Ectodermal cell (in vitro differentiated cells): Measurements from ENCODE around the gene OLIG3.

Source experiments
- H3K27ac ChIP-seq: 2 replicates; pipeline ENCODE4 v1.7.0; 2013; ENCODE audit warnings: mild to moderate bottlenecking, low read depth, low read length; ENCODE audit not compliant: insufficient read depth, poor library complexity, severe bottlenecking
- H3K27me3 ChIP-seq: 2 replicates; pipeline ENCODE4 v1.7.0; 2013; ENCODE audit warnings: mild to moderate bottlenecking, low read length; ENCODE audit not compliant: insufficient read depth, control insufficient read depth, poor library complexity, severe bottlenecking
- H3K36me3 ChIP-seq: one replicate; pipeline ENCODE4 v1.7.0; 2013; ENCODE audit warnings: low read length; ENCODE audit not compliant: control insufficient read depth, insufficient read depth
- H3K4me1 ChIP-seq: one replicate; pipeline ENCODE4 v1.7.0; 2013; ENCODE audit warnings: low read length; ENCODE audit not compliant: control insufficient read depth, insufficient read depth
- H3K4me3 ChIP-seq: 2 replicates; pipeline ENCODE4 v1.7.0; 2013; ENCODE audit warnings: low read depth, low read length, control low read depth; ENCODE audit not compliant: insufficient read depth
- H3K9me3 ChIP-seq: 2 replicates; pipeline ENCODE4 v1.7.0; 2013; ENCODE audit warnings: mild to moderate bottlenecking, low read length, moderate library complexity; ENCODE audit not compliant: control insufficient read depth
- WGBS, 2 experiments: methylation state at CpG; one replicate each; pipeline ENCODE4 v1.1.7; 2013; ENCODE audit warnings: missing lambda C conversion rate in 2 of 2; 5-methylcytosine and 5-hydroxymethylcytosine counted together

The OLIG3 gene

GRCh38 chr6:137496368-137496767 lies 2.2 kb upstream of the OLIG3 start:
- WGBS, 2 experiments = 0 to 2% methylated on average over 17 of the region's 17 CpGs
- no peak overlapping the region for H3K27ac ChIP-seq
- peaks cover 40% of the 10 kb centered on the region for H3K4me1 ChIP-seq
- no peak overlapping the region for H3K4me3 ChIP-seq
- no peaks in the 10 kb centered on the region for H3K9me3 ChIP-seq
- H3K36me3 ChIP-seq = no peaks in the 10 kb centered on the region
- H3K27me3 ChIP-seq = peaks cover 100% of the 10 kb centered on the region

- peaks cover 40% of the 10 kb centered on the region for H3K4me1 ChIP-seq
- no peak overlapping the region for H3K4me3 ChIP-seq
- H3K27ac ChIP-seq = no peak overlapping the region
- H3K27me3 ChIP-seq = peaks cover 100% of the 10 kb centered on the region
- H3K36me3 ChIP-seq = no peaks in the 10 kb centered on the region
- H3K9me3 ChIP-seq = no peaks in the 10 kb centered on the region
- WGBS, 2 experiments = 0 to 1% methylated on average over 28 to 29 of the region's 29 CpGs
Observed at GRCh38 chr6:137495703-137496336, 1.6 kb upstream of the OLIG3 start.

GRCh38 chr6:137494988-137495702 lies 951 bp upstream of the OLIG3 start:
- H3K4me1 ChIP-seq = peaks cover 42% of the 10 kb centered on the region
- no peaks in the 10 kb centered on the region for H3K36me3 ChIP-seq
- H3K27me3 ChIP-seq = peaks cover 100% of the 10 kb centered on the region
- no peaks in the 10 kb centered on the region for H3K9me3 ChIP-seq
- H3K27ac ChIP-seq = no peak overlapping the region
- H3K4me3 ChIP-seq = peak overlapping the region; percentile 13
- 1% methylated on average over 36 to 41 of the region's 41 CpGs for WGBS, 2 experiments

GRCh38 chr6:137493218-137494038 lies 766 bp downstream of the OLIG3 start:
- Histone ChIP-seq H3K9me3 (no peaks in the 10 kb centered on the region), H3K4me3 (peak overlapping the region; percentile 33), H3K27me3 (peaks cover 100% of the 10 kb centered on the region), H3K36me3 (no peaks in the 10 kb centered on the region), H3K27ac (no peak overlapping the region), H3K4me1 (peaks cover 56% of the 10 kb centered on the region)
- 0% methylated on average over 77 of the region's 77 CpGs for WGBS, 2 experiments

GRCh38 chr6:137492289-137493217 lies 1.6 kb downstream of the OLIG3 start:
- Histone ChIP-seq H3K4me3 (peak overlapping the region; percentile 33), H3K9me3 (no peaks in the 10 kb centered on the region), H3K36me3 (no peaks in the 10 kb centered on the region), H3K27me3 (peaks cover 100% of the 10 kb centered on the region), H3K27ac (no peak overlapping the region), H3K4me1 (peaks cover 56% of the 10 kb centered on the region)
- WGBS, 2 experiments = 1 to 3% methylated on average over 25 to 26 of the region's 29 CpGs

- Histone ChIP-seq H3K27ac (no peak overlapping the region), H3K9me3 (no peaks in the 10 kb centered on the region), H3K4me1 (peaks cover 50% of the 10 kb centered on the region), H3K4me3 (peak overlapping the region; percentile 19), H3K36me3 (no peaks in the 10 kb centered on the region), H3K27me3 (peaks cover 100% of the 10 kb centered on the region)
- WGBS, 2 experiments = 5 to 8% methylated on average over 5 to 6 of the region's 6 CpGs
Observed at GRCh38 chr6:137491478-137491877, 2.7 kb downstream of the OLIG3 start.

GRCh38 chr6:137490961-137491360 lies 3.2 kb downstream of the OLIG3 start:
- peaks cover 48% of the 10 kb centered on the region for H3K4me1 ChIP-seq
- 10 to 17% methylated on average over 4 of the region's 4 CpGs for WGBS, 2 experiments
- no peaks in the 10 kb centered on the region for H3K36me3 ChIP-seq
- H3K4me3 ChIP-seq = no peak overlapping the region
- peaks cover 100% of the 10 kb centered on the region for H3K27me3 ChIP-seq
- H3K9me3 ChIP-seq = no peaks in the 10 kb centered on the region
- H3K27ac ChIP-seq = no peak overlapping the region

- H3K27ac ChIP-seq = no peak overlapping the region
- H3K9me3 ChIP-seq = no peaks in the 10 kb centered on the region
- no peaks in the 10 kb centered on the region for H3K36me3 ChIP-seq
- H3K4me1 ChIP-seq = peaks cover 46% of the 10 kb centered on the region
- 8 to 9% methylated on average over 19 of the region's 19 CpGs for WGBS, 2 experiments
- H3K27me3 ChIP-seq = peaks cover 100% of the 10 kb centered on the region
- peak overlapping the region; percentile 19 for H3K4me3 ChIP-seq
Observed at GRCh38 chr6:137490006-137490905, 3.9 kb downstream of the OLIG3 start.
